ENCODE data around the gene PDE2A. TPM values are rescaled to one million over a fixed set of nuclear protein-coding genes. Genes with fewer than 3 reads are reported as not detected.

The PDE2A gene
- total and polyA plus RNA-seq, 11 donors: 16.8 to 53.7 (median 23.7) TPM

- no peaks in the 10 kb centered on the region for H3K27me3 ChIP-seq
- H3K4me1 ChIP-seq: peaks cover 0 to 5% (median 0%) of the 10 kb centered on the region in 12 donors
- no peak overlapping the region for H3K4me3 ChIP-seq
- 89 to 94% (median 93%) methylated on average over 6 of the region's 6 CpGs for WGBS, 4 donors
- H3K36me3 ChIP-seq: peaks cover 0 to 41% (median 6%) of the 10 kb centered on the region in 9 donors
- intact Hi-C loops (cut with DNase I): no loop called here
- TF ChIP-seq POLR2A (IDR thresholded peaks at IDR 0.05) (no peak), CTCF (IDR thresholded peaks at IDR 0.05) (no peak)
- DNase-seq (no peak), ATAC-seq (no peak)
- H3K27ac ChIP-seq: no peak overlapping the region
- H3K9me3 ChIP-seq: no peaks in the 10 kb centered on the region
Measured at GRCh38 chr11:72576661-72577060, 97.6 kb downstream of the PDE2A start.

- H3K4me1 ChIP-seq: peaks cover 0 to 5% (median 0%) of the 10 kb centered on the region in 12 donors
- H3K27me3 ChIP-seq: no peaks in the 10 kb centered on the region
- no peak overlapping the region for H3K4me3 ChIP-seq
- DNase-seq (no peak), ATAC-seq (no peak)
- TF ChIP-seq POLR2A (IDR thresholded peaks at IDR 0.05): no peak
- no peak for TF ChIP-seq CTCF (IDR thresholded peaks at IDR 0.05)
- H3K36me3 ChIP-seq: peaks cover 0 to 37% (median 4%) of the 10 kb centered on the region in 9 donors
- intact Hi-C loops (cut with DNase I): no loop called here
- whole genome bisulfite sequencing, 4 donors: 91 to 96% (median 93%) methylated on average over 5 of the region's 5 CpGs
- no peaks in the 10 kb centered on the region for H3K9me3 ChIP-seq
- no peak overlapping the region for H3K27ac ChIP-seq
Measured at GRCh38 chr11:72576243-72576595, 98.0 kb downstream of the PDE2A start.

GRCh38 chr11:72575533-72576242, 98.5 kb downstream of the PDE2A start:
- Histone ChIP-seq H3K4me1 (peaks cover 0 to 6% (median 0%) of the 10 kb centered on the region in 12 donors), H3K4me3 (no peak overlapping the region), H3K27me3 (no peaks in the 10 kb centered on the region), H3K27ac (no peak overlapping the region), H3K9me3 (no peaks in the 10 kb centered on the region), H3K36me3 (peaks cover 0 to 32% (median 0%) of the 10 kb centered on the region in 9 donors)
- no peak for ATAC-seq
- intact Hi-C loops (cut with DNase I): no loop called here
- no peak for TF ChIP-seq CTCF (IDR thresholded peaks at IDR 0.05)
- TF ChIP-seq POLR2A (IDR thresholded peaks at IDR 0.05): no peak
- WGBS, 4 donors: 92 to 93% (median 92%) methylated on average over 12 to 14 of the region's 14 CpGs
- no peak for DNase-seq

GRCh38 chr11:72574548-72575460, 99.4 kb downstream of the PDE2A start:
- intact Hi-C loops (cut with DNase I): loop anchor here in 8 of 10 donors (5.0 kb wide), 2 partner anchors 93 to 103 kb away; no protein-coding TSS in a partner anchor
- DNase-seq (no peak), ATAC-seq (no peak)
- no peak for TF ChIP-seq CTCF (IDR thresholded peaks at IDR 0.05)
- no peak for TF ChIP-seq POLR2A (IDR thresholded peaks at IDR 0.05)
- 80 to 89% (median 84%) methylated on average over 7 to 8 of the region's 8 CpGs for WGBS, 4 donors
- Histone ChIP-seq H3K4me3 (no peak overlapping the region), H3K9me3 (no peaks in the 10 kb centered on the region), H3K27me3 (no peaks in the 10 kb centered on the region), H3K36me3 (peaks cover 0 to 29% (median 0%) of the 10 kb centered on the region in 9 donors), H3K27ac (no peak overlapping the region), H3K4me1 (peaks cover 0 to 15% (median 0%) of the 10 kb centered on the region in 12 donors)

Data from heart left ventricle (tissue), 16 donors.